Mesothelial cell of epicardium (in vitro differentiated cells): ENCODE measurements around the gene ELOVL4. TPM values are rescaled to one million over a fixed set of nuclear protein-coding genes. Genes with fewer than 3 reads are reported as not detected.

Source experiments
- DNase-seq, 2 experiments: peaks; one replicate each; pipeline ENCODE4 v3.0.0; 2021; ENCODE audit warnings: low spot score in 2 of 2; ENCODE audit not compliant: unreplicated experiment in 2 of 2
- H3K27ac Mint-ChIP-seq: 2 replicates; pipeline ENCODE4 v1.8.0; 2021; ENCODE audit warnings: mixed read lengths
- H3K27me3 Mint-ChIP-seq: 2 replicates; pipeline ENCODE4 v1.8.0; 2021; ENCODE audit warnings: low read depth, mixed read lengths
- H3K36me3 Mint-ChIP-seq: 2 replicates; pipeline ENCODE4 v1.8.0; 2021; ENCODE audit warnings: mixed read lengths
- H3K4me1 Mint-ChIP-seq: 2 replicates; pipeline ENCODE4 v1.8.0; 2021; ENCODE audit warnings: mixed read lengths
- H3K4me3 Mint-ChIP-seq: 2 replicates; pipeline ENCODE4 v1.8.0; 2021; ENCODE audit warnings: mild to moderate bottlenecking, moderate library complexity, mixed read lengths
- H3K9me3 Mint-ChIP-seq: 2 replicates; pipeline ENCODE4 v1.8.0; 2021; ENCODE audit warnings: mixed read lengths
- CTCF ChIP-seq: fragments of 200-600 bp; sonication (generic); IDR thresholded peaks from one replicate; pipeline ENCODE4 v1.5.0; 2021; ENCODE audit warnings: antibody characterized with exemption; ENCODE audit not compliant: unreplicated experiment
- total RNA-seq: library from RNA; stranded (reverse); gene quantifications from 3 replicates; pipeline ENCODE4 v1.2.1, GENCODE V29; 2021

ELOVL4 gene
- total RNA-seq, 1 donor from 2014 or later, result 3.6 TPM

- DNase-seq, result no peak
- H3K27me3 Mint-ChIP-seq, result peaks cover 17% of the 10 kb centered on the region
- H3K27ac Mint-ChIP-seq, result no peak overlapping the region
- TF ChIP-seq CTCF, result no peak
- H3K4me1 Mint-ChIP-seq, result no peaks in the 10 kb centered on the region
- H3K4me3 Mint-ChIP-seq, result no peak overlapping the region
- no peaks in the 10 kb centered on the region for H3K9me3 Mint-ChIP-seq
- H3K36me3 Mint-ChIP-seq, result no peaks in the 10 kb centered on the region
Measured at GRCh38 chr6:79909517-79909916, 37.8 kb downstream of the ELOVL4 start.

GRCh38 chr6:79902046-79902445 lies 45.3 kb downstream of the ELOVL4 start:
- H3K4me1 Mint-ChIP-seq, result no peaks in the 10 kb centered on the region

GRCh38 chr6:79898076-79898475 lies 49.3 kb downstream of the ELOVL4 start:
- Mint-ChIP-seq H3K9me3 (peaks cover 6% of the 10 kb centered on the region), H3K27me3 (peaks cover 4% of the 10 kb centered on the region), H3K4me3 (no peak overlapping the region), H3K36me3 (no peaks in the 10 kb centered on the region), H3K27ac (no peak overlapping the region), H3K4me1 (peaks cover 3% of the 10 kb centered on the region)
- DNase-seq, result no peak
- TF ChIP-seq CTCF, result no peak

More at GRCh38 chr6:79902046-79902445, 45.3 kb downstream of the ELOVL4 start:
- no peak overlapping the region for H3K4me3 Mint-ChIP-seq
- H3K27me3 Mint-ChIP-seq, result peaks cover 16% of the 10 kb centered on the region
- H3K36me3 Mint-ChIP-seq, result no peaks in the 10 kb centered on the region
- no peaks in the 10 kb centered on the region for H3K9me3 Mint-ChIP-seq
- DNase-seq, result no peak
- no peak overlapping the region for H3K27ac Mint-ChIP-seq
- no peak for TF ChIP-seq CTCF

GRCh38 chr6:79896075-79896449 lies 51.3 kb downstream of the ELOVL4 start:
- DNase-seq, result no peak
- TF ChIP-seq CTCF, result no peak
- Mint-ChIP-seq H3K4me3 (no peak overlapping the region), H3K27me3 (no peaks in the 10 kb centered on the region), H3K9me3 (peaks cover 21% of the 10 kb centered on the region), H3K4me1 (peaks cover 3% of the 10 kb centered on the region), H3K27ac (no peak overlapping the region), H3K36me3 (no peaks in the 10 kb centered on the region)

GRCh38 chr6:79895382-79896074 lies 51.8 kb downstream of the ELOVL4 start:
- Mint-ChIP-seq H3K4me1 (peaks cover 3% of the 10 kb centered on the region), H3K9me3 (peaks cover 27% of the 10 kb centered on the region), H3K27ac (no peak overlapping the region), H3K27me3 (no peaks in the 10 kb centered on the region), H3K36me3 (peaks cover 3% of the 10 kb centered on the region), H3K4me3 (no peak overlapping the region)
- DNase-seq, result no peak
- TF ChIP-seq CTCF, result no peak
